ENCODE results near the gene SLC25A6. TPM values are rescaled to one million over a fixed set of nuclear protein-coding genes. Genes with fewer than 3 reads are reported as not detected.

Gene SLC25A6
- polyA plus RNA-seq, 1 donor from 2014 or later: 184 TPM

DNA sequence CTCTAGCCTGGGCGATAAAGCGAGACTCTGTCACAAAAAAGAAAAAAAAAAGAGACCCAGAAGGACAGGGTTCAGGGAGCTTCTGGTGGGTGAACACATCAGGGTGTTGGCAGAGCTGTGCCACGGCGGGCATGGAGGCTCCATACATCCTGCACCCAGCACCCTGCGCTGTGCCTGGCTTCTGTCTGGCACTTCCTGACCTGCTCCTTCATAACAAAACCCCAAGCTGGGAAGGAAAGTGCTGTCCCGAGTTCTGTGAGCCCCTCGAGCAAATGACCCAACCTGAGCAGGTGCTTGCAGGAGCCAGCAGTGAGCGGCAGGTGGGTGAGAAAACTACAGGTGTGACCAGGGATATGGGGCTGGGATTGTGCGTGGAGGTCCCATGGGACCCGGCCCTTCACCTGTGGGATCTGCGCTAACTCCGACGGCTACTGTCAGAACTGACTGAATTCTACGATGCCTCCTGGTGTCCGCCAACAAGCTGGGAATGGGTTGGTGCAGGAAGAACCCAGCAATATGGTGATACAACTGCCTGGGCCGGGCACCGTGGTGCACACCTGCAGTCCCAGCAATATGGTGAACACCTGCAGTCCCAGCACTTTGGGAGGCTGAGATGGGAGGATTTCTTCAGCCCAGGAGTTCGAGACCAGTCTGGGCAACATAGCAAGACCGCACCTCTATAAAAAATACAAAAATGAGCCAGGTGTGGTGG is 41.9 kb upstream of the SLC25A6 start:
- Histone ChIP-seq H2AFZ (ENCODE audit: low read depth, low read length) (no peak overlapping the region), H3K27ac (ENCODE audit: low read length) (no peak overlapping the region), H3K79me2 (replicated peaks; ENCODE audit: insufficient read depth, low read length) (no peaks in the 10 kb centered on the region), H3K9me3 (ENCODE audit: low read length) (peaks cover under 1% of the 10 kb centered on the region), H3K4me2 (ENCODE audit: low read length) (no peak overlapping the region), H3K9me2 (ENCODE audit: insufficient read depth, low read length) (no peaks in the 10 kb centered on the region), H3F3A (ENCODE audit: insufficient read depth, low read length, poor library complexity, severe bottlenecking) (no peaks in the 10 kb centered on the region), H3K36me3 (ENCODE audit: insufficient read depth, low read length) (no peaks in the 10 kb centered on the region), H3K9ac (ENCODE audit: low read length) (no peak overlapping the region), H3K4me3 (ENCODE audit: low read length) (no peak overlapping the region), H4K20me1 (ENCODE audit: insufficient read depth) (no peaks in the 10 kb centered on the region), H3K27me3 (ENCODE audit: insufficient read depth, low read depth, low read length) (no peaks in the 10 kb centered on the region)
- TF ChIP-seq MXI1 (conservative IDR thresholded peaks at IDR 0.05; ENCODE audit: poor library complexity, severe bottlenecking) (no peak), POLR2AphosphoS5 (IDR thresholded peaks at IDR 0.05) (no peak), EP300 (conservative IDR thresholded peaks at IDR 0.05; ENCODE audit: poor library complexity, severe bottlenecking) (no peak)

DNA sequence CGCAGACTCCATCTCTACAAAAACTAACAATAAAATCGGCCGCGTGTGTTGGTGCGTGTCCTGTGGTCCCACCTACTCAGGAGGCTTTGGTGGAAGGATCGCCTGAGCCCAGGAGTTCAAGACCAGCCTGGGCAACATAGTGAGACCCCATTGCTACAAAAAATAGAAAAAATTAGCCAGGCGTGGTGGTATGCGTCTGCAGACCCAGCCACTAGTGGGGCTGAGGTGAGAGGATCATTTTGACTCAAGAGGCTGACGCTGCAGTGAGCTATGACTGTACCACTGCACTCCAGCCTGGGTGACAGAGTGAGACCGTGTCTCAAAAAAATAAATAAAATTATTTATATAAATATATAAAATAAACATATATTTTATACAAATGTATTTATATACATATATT is 38.5 kb upstream of the SLC25A6 start:
- TF ChIP-seq EZH2 (IDR thresholded peaks at IDR 0.05; ENCODE audit: borderline replicate concordance, insufficient read depth, low read length, poor library complexity, severe bottlenecking) (no peak), TAF1 (IDR thresholded peaks at IDR 0.05; ENCODE audit: low read depth) (no peak), SMC3 (conservative IDR thresholded peaks at IDR 0.05; ENCODE audit: poor library complexity) (no peak), POLR2AphosphoS5 (IDR thresholded peaks at IDR 0.05) (no peak), RAD21 (conservative IDR thresholded peaks at IDR 0.05) (no peak), MXI1 (conservative IDR thresholded peaks at IDR 0.05; ENCODE audit: poor library complexity, severe bottlenecking) (no peak), EP300 (conservative IDR thresholded peaks at IDR 0.05; ENCODE audit: poor library complexity, severe bottlenecking) (no peak)
- TF ChIP-seq, protein P1, sequence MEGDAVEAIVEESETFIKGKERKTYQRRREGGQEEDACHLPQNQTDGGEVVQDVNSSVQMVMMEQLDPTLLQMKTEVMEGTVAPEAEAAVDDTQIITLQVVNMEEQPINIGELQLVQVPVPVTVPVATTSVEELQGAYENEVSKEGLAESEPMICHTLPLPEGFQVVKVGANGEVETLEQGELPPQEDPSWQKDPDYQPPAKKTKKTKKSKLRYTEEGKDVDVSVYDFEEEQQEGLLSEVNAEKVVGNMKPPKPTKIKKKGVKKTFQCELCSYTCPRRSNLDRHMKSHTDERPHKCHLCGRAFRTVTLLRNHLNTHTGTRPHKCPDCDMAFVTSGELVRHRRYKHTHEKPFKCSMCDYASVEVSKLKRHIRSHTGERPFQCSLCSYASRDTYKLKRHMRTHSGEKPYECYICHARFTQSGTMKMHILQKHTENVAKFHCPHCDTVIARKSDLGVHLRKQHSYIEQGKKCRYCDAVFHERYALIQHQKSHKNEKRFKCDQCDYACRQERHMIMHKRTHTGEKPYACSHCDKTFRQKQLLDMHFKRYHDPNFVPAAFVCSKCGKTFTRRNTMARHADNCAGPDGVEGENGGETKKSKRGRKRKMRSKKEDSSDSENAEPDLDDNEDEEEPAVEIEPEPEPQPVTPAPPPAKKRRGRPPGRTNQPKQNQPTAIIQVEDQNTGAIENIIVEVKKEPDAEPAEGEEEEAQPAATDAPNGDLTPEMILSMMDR (IDR thresholded peaks at IDR 0.05; ENCODE audit: poor library complexity, severe bottlenecking): no peak
- TF ChIP-seq, protein P2, sequence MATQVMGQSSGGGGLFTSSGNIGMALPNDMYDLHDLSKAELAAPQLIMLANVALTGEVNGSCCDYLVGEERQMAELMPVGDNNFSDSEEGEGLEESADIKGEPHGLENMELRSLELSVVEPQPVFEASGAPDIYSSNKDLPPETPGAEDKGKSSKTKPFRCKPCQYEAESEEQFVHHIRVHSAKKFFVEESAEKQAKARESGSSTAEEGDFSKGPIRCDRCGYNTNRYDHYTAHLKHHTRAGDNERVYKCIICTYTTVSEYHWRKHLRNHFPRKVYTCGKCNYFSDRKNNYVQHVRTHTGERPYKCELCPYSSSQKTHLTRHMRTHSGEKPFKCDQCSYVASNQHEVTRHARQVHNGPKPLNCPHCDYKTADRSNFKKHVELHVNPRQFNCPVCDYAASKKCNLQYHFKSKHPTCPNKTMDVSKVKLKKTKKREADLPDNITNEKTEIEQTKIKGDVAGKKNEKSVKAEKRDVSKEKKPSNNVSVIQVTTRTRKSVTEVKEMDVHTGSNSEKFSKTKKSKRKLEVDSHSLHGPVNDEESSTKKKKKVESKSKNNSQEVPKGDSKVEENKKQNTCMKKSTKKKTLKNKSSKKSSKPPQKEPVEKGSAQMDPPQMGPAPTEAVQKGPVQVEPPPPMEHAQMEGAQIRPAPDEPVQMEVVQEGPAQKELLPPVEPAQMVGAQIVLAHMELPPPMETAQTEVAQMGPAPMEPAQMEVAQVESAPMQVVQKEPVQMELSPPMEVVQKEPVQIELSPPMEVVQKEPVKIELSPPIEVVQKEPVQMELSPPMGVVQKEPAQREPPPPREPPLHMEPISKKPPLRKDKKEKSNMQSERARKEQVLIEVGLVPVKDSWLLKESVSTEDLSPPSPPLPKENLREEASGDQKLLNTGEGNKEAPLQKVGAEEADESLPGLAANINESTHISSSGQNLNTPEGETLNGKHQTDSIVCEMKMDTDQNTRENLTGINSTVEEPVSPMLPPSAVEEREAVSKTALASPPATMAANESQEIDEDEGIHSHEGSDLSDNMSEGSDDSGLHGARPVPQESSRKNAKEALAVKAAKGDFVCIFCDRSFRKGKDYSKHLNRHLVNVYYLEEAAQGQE (IDR thresholded peaks at IDR 0.05; ENCODE audit: borderline replicate concordance): no peak
- Histone ChIP-seq H3K4me2 (ENCODE audit: low read length) (no peak overlapping the region), H3K4me3 (ENCODE audit: low read length) (no peak overlapping the region), H2AFZ (ENCODE audit: low read depth, low read length) (no peak overlapping the region), H3K9ac (ENCODE audit: low read length) (no peak overlapping the region), H3K79me2 (replicated peaks; ENCODE audit: insufficient read depth, low read length) (no peaks in the 10 kb centered on the region), H3F3A (ENCODE audit: insufficient read depth, low read length, poor library complexity, severe bottlenecking) (no peaks in the 10 kb centered on the region), H3K9me3 (ENCODE audit: low read length) (no peaks in the 10 kb centered on the region), H3K27ac (ENCODE audit: low read length) (no peak overlapping the region), H3K9me2 (ENCODE audit: insufficient read depth, low read length) (no peaks in the 10 kb centered on the region), H3K27me3 (ENCODE audit: insufficient read depth, low read depth, low read length) (no peaks in the 10 kb centered on the region), H3K36me3 (ENCODE audit: insufficient read depth, low read length) (peaks cover 3% of the 10 kb centered on the region), H4K20me1 (ENCODE audit: insufficient read depth) (no peaks in the 10 kb centered on the region)
